KOPT-K1 (cell line): Measurements from ENCODE around the gene EPOP.

ENCODE experiments used
- H3K27ac ChIP-seq: fragments of 200-600 bp; sonication (generic); 2 replicates; pipeline ENCODE4 v1.5.1; 2016; ENCODE audit warnings: antibody characterized with exemption, mild to moderate bottlenecking, low read depth, low read length; ENCODE audit not compliant: poor library complexity, severe bottlenecking
- H3K36me3 ChIP-seq: fragments of 200-600 bp; sonication (generic); 2 replicates; pipeline ENCODE4 v1.5.1; 2017; ENCODE audit warnings: antibody characterized with exemption, mild to moderate bottlenecking, low read length, moderate library complexity; ENCODE audit not compliant: insufficient read depth
- H3K9me3 ChIP-seq: fragments of 200-600 bp; sonication (generic); 2 replicates; pipeline ENCODE4 v1.5.1; 2017; ENCODE audit warnings: antibody characterized with exemption, low read length, mild to moderate bottlenecking; ENCODE audit not compliant: insufficient read depth, poor library complexity, severe bottlenecking

The EPOP gene

GRCh38 chr17:38698760-38699159 lies 24.0 kb upstream of the EPOP start:
- no peak overlapping the region for H3K27ac ChIP-seq
- H3K9me3 ChIP-seq = no peaks in the 10 kb centered on the region
- H3K36me3 ChIP-seq = no peaks in the 10 kb centered on the region

GRCh38 chr17:38697061-38697820 lies 22.5 kb upstream of the EPOP start:
- no peaks in the 10 kb centered on the region for H3K9me3 ChIP-seq
- H3K36me3 ChIP-seq = no peaks in the 10 kb centered on the region
- no peak overlapping the region for H3K27ac ChIP-seq

- H3K9me3 ChIP-seq = no peaks in the 10 kb centered on the region
- H3K36me3 ChIP-seq = no peaks in the 10 kb centered on the region
- H3K27ac ChIP-seq = no peak overlapping the region
Measured at GRCh38 chr17:38693700-38694329, 19.1 kb upstream of the EPOP start.

- Histone ChIP-seq H3K27ac (no peak overlapping the region), H3K36me3 (no peaks in the 10 kb centered on the region), H3K9me3 (no peaks in the 10 kb centered on the region)
Measured at GRCh38 chr17:38691154-38691553, 16.4 kb upstream of the EPOP start.

- Histone ChIP-seq H3K36me3 (no peaks in the 10 kb centered on the region), H3K9me3 (no peaks in the 10 kb centered on the region), H3K27ac (no peak overlapping the region)
Measured at GRCh38 chr17:38690386-38690785, 15.6 kb upstream of the EPOP start.

- no peaks in the 10 kb centered on the region for H3K9me3 ChIP-seq
- H3K27ac ChIP-seq = no peak overlapping the region
- no peaks in the 10 kb centered on the region for H3K36me3 ChIP-seq
Measured at GRCh38 chr17:38687286-38687685, 12.5 kb upstream of the EPOP start.

GRCh38 chr17:38685491-38685890 lies 10.7 kb upstream of the EPOP start:
- Histone ChIP-seq H3K27ac (no peak overlapping the region), H3K36me3 (no peaks in the 10 kb centered on the region), H3K9me3 (no peaks in the 10 kb centered on the region)

GRCh38 chr17:38681096-38681495 lies 6.3 kb upstream of the EPOP start:
- Histone ChIP-seq H3K36me3 (no peaks in the 10 kb centered on the region), H3K9me3 (no peaks in the 10 kb centered on the region)

GRCh38 chr17:38677819-38678218 lies 3.1 kb upstream of the EPOP start:
- Histone ChIP-seq H3K36me3 (no peaks in the 10 kb centered on the region), H3K9me3 (no peaks in the 10 kb centered on the region), H3K27ac (no peak overlapping the region)

More at GRCh38 chr17:38681096-38681495, 6.3 kb upstream of the EPOP start:
- no peak overlapping the region for H3K27ac ChIP-seq

GRCh38 chr17:38676706-38677504 lies 2.1 kb upstream of the EPOP start:
- Histone ChIP-seq H3K27ac (no peak overlapping the region), H3K36me3 (no peaks in the 10 kb centered on the region), H3K9me3 (no peaks in the 10 kb centered on the region)

GRCh38 chr17:38674014-38674748 lies 576 bp downstream of the EPOP start:
- H3K27ac ChIP-seq = peak overlapping the region; percentile 35

GRCh38 chr17:38673707-38674013 lies 1.1 kb downstream of the EPOP start:
- Histone ChIP-seq H3K9me3 (no peaks in the 10 kb centered on the region), H3K27ac (no peak overlapping the region)

More at GRCh38 chr17:38674014-38674748, 576 bp downstream of the EPOP start:
- H3K9me3 ChIP-seq = no peaks in the 10 kb centered on the region
- no peaks in the 10 kb centered on the region for H3K36me3 ChIP-seq

GRCh38 chr17:38672788-38673706 lies 1.7 kb downstream of the EPOP start:
- Histone ChIP-seq H3K36me3 (no peaks in the 10 kb centered on the region), H3K9me3 (no peaks in the 10 kb centered on the region), H3K27ac (no peak overlapping the region)

More at GRCh38 chr17:38673707-38674013, 1.1 kb downstream of the EPOP start:
- no peaks in the 10 kb centered on the region for H3K36me3 ChIP-seq
